NCI-H526 treated with DMSO at 0.1 percent for 48 hours (cell line): Measurements from ENCODE around the gene NGFR.

Source experiments
- DNase-seq: peaks from one replicate; lab custom pipeline; 2025; lab: John Stamatoyannopoulos, UW

Gene NGFR

DNA sequence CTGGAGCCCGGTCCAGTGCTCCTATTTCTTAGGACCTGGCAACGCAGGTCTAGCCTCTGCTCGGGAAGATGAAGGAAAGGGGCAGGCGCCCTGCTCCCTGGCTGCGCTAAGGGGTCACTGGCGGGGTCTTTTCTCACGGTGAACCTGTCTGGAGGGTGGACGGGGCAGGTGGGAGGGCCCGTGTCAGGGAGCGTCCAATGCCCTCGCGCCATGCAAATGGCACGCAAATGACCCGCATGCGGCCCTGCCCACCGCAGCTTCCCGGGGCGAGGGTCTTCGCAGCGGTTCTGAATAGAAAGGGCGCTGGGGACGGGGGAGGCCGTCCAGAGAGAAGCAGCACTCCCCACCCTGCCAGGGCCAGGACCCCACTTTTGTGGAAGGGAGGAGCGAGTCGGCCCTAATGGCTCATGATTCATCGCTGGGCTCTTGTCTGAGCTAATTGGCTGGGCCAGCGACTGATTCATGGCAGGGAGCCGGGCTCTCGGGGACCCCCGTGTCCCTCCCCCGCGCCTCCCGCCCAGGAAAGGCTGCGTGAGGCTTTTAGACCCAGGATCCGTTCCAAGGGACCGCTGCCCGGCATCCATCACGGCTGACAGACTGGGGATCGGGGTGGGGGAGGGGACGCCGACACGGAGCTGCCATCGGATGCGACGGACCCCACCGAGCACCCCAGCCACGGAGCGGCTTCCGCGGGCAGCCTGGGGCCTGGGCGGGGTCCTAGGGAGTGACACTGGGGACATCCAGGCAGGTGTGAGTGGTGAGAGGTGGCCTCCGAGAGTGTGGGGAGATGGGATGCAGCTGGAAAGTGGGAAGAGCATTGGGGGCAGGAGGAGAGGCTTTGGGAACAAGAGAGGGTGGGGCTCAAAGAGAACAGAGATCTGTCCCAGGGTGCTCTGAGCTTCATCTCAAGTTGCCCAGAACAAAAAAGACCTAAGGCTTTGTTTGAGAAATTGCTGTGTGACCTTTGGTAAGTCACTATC, 25.0 kb upstream of the NGFR start:
- DNase-seq, result no peak

GRCh38 chr17:49471089-49471683, 23.9 kb upstream of the NGFR start:
- DNase-seq, result no peak

DNA sequence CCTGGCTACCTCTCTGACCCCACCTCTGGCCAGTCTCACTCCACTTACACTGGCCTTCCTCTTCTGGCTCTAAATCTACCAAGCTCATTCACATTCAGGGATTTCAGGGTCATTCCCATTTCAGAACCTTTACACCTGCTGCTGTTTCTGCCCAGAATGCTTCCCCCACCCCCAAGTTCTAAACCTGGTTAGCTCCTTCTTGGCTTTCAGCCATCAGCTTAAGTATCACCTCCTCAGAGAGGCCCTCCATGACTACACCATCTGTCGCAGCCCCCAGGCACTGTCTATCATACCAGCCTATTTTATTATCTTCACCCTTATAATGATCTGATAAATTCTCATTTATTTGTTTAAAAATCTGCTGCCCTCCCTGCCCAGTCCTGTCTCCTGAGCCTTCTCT, 23.3 kb upstream of the NGFR start:
- no peak for DNase-seq

DNA sequence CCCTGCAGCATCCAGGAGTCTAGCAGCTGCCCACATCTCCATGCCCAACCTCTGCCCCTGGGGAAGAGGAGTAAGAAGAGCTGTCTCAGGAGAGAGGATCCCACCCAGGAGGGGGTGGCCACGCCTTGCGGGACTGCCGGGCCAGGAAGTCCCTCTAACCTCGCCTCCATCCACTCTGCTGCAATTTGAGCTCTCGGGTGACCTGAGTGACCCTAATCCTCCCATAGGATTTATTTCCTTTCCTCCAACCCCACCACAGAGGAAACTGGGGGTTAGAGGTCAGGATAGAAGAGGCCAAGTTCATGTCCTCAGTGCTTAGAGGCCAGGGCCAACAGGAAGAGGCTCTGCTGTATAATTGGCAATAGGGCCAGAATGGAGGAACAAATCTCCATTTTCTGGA, 22.6 kb upstream of the NGFR start:
- DNase-seq, result no peak

DNA sequence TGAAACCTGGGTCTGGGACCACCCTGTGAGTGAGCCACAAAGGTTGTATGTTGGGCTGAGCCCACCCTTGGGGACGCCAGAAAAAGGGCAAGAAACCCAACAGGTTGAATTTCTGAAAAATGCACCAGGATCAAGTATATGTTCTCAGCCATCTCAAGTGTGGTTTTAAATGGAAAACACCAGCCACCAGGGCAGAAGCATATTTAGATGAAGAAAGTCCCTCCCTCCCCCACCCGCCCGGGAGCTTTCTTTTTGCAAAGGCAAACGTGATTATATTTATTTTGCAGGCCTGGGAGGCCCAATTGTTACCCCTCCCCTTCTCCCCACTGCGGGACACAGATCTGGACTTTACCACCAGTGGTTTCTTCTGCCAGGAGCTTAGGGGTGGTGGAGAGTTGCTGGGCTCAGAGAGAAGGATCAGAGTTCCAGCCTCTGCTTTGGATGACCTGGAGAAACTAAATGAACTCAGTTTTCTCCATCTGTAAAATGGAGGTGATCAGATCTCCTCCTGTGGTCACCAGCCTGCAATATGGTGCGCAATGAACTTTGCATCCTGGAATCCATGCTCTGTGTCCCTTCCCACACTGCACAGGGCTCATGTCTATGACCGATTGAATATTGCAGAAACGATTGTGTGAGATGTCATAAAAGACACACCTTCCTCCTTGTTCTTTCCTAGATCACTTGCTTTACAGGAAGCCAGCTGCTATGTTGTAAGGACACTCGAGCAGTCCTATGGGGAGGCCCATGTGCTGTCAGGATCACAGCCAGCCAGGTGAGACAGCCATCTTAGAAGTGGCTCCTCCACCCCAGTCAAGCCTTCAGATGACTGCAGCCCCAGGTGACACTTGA, 21.0 kb upstream of the NGFR start:
- DNase-seq, result no peak

DNA sequence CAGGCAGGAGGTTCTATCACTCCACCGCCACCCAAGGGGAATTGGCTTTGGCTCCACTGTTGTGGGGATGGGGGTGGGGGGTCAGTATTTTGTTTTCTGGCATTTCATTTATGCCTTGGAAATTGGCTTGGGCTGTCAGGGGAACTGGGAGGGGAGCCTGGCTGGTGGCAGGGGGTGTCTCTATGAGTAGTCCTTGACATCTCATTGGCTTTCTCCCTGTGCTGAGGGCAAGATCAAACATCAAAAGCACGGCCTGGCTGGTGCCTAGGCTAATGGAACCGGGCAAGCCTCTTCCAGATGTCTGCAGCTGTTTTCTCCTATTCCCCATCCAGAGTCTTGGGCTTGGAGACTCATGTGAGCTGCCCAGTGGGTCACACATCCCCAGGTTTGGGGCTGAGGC, 17.4 kb upstream of the NGFR start:
- DNase-seq, result no peak

- DNase-seq, result no peak
Measured at GRCh38 chr17:49480836-49481615, 14.1 kb upstream of the NGFR start.

GRCh38 chr17:49482144-49482817, 12.8 kb upstream of the NGFR start:
- DNase-seq, result no peak

DNA sequence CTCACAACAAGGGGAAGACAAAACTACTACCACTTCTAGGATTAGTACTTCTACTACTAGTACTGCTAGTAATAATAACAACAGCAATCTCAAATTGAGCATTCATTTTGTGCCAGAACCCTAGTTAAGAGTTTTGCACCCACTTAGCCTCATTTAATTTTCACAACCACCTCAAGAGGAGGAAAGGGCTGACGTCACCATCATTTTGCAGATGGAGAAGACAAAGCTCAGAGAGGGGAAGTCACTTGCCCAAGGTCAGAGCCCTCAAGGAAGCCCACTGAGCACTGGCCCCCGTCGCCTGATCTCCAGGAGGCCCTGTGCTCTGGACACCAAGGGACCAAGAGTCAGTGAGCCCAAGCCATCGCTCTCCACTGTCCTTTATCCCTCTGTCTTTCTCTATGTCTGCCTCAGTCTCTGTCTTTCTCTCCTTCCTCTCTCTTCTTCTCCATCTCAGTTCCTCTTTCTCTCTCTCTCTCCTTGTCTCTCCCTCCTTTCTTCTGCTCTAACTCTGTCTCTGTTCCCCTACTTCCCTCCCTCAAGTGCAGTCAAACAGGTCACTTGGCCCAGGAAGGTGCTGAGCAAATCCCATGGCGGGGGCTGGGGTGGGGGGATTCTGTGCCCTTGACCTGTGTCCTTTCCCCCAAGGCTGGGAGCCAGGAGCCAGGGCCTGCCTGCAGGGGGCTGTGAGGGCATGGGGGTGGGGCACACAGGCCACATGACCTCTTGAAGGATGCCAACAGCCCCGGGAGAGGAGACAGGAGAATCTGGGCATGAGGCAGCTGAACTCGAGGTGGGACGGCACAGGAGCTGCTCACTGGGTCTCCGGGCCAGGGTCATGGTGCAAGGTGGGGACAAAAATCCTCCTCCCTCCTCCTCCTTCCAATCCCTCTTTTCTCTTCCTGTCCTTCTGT, 11.2 kb upstream of the NGFR start:
- DNase-seq, result no peak

DNA sequence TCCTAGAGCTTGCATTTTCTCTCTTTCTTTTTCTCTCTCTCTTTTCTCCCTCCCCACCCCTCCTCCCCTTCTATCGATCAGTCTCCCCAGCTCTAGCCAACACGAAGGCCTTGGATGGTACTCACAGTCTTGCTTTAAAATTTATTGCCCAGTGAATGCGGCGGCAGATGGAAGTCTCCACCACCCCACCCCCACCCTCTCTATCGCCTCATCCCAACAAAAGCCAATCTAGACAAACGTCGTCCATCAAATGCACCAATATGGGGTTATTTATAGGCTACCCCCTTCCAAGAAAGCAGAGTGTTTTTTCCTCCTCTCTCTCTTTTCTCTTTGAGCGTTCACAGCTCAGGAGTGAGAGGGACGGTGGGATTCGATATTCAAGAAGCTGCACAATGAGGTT, 10.5 kb upstream of the NGFR start:
- no peak for DNase-seq

GRCh38 chr17:49486012-49486641, 9.0 kb upstream of the NGFR start:
- DNase-seq, result no peak

GRCh38 chr17:49487183-49487582, 7.9 kb upstream of the NGFR start:
- no peak for DNase-seq

DNA sequence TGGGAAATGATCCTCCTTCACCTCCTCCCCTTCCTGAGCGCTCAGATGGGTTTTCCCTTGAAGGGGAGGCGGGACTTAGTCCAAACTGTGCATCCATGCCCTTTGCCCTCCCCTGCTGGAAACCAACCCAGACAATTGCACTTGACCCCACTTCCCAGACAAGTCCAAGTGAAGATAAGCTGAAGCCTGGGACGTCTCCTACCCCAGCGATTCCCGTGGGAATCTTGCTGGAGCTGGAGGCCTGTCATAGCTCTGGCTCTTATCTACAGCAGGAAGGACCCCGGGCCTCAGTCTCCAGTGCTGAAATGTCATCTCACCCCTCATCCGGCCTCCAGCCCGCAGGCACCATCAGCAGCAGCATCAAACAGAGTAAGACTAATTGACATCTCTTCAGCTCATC, 6.5 kb upstream of the NGFR start:
- DNase-seq, result no peak

DNA sequence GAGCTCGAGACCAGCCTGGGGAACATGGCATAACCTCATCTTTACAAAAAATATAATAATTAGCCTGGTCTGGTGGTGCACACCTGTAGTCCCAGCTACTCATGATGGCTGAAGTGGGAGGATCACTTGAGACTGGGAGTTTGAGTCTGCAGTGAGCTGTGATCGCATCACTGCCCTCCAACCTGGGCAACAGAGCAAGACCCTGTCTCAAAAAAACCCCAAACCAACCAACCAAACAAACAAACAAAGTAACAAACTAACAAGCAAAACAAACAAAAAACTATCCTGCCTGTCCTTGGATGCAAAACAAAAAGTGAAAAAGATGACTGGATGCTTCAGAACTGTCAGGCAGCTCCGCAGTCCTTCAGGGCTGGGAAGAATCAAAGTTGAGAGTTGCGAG, 5.7 kb upstream of the NGFR start:
- no peak for DNase-seq

DNA sequence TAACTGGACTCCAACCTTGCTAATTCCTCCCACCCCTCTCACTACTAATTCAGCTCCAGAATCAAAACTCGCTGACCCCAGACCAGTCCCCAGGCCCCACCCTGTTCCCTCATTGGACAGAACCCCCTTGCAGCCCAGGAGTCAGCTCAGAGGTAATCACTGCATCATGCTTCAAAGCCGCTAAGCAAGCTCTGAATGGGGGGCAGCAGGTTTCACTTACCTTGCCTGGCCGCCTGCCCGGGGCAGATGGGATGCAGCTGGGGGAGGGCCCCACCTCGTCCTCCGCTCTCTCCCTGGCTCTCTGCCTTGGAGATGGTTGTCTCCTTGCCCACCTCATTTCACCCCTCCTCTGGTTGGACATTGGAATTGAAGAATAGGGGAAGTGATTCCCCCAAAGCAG, 4.8 kb upstream of the NGFR start:
- DNase-seq, result no peak

DNA sequence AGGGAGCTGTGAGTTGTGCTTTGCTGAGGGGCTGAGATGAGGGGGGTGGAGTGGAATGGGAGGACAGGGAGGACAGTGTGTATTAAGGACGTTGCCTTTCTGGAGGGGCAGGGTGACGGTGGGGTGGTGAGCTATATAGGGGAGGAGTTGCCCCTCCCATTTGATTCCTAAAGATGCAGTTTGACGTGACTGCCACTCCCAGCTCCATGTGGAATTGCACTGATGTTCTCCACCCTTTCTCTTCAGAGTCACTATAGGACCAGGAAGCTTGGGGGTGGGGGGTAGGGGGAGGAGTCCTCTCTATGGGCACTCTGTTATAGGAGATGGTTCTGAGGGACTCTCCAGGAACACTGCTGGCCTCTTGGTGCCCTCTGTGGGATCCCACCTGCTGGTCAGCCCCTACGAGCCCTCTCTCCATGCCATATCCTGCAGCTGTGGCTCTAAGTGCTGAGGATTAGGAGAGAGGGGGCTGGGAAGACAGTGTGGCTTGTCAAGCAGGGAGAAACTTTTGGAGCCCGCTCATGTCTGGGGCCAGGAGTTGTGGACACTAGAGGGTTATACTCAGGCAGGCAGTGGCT, 3.8 kb upstream of the NGFR start:
- DNase-seq, result no peak

DNA sequence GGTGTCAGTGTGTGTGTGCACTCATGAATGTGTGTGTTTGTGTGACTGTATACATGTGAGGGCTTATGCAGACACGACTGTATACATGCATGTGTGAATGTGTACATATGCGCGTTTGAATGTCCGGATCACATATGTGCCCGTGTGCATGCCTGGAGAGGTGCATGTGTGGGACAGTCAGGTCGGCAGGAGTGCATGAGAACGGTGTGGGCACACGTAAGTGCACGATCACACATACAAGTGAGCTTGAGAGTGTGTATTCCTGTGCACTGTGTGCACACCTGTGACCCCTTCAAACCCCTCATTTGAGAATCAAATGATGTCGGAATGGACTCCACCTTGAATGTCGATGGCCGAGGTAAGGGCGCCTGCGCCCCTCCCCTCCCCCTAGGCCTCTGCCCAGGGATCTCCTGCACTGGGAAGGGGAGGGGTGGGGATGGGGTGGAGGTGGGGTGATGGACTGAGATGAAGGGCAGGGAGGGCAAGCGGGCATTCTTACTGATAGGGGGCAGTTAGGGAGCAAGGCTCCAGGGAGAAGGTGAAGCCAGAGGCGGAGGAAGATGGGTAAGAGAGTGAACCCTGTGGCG, 601 bp upstream of the NGFR start:
- peak; percentile 31 for DNase-seq

DNA sequence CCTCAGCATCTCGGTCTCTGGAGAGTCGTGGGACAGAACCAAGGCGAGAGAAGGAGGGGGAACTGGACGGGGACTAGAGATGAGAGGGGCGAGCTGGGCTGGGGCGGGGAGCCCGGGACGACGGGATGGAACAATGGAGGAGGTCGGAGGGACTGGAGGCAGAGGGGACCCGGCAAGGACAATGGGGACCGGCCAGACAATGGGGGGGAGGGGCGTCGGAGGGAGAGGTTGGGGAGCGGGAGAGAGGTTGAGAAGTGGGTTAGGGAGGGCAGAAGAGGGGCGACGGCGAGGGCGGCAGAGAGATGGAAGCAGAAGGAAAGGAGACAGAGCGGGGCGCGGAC, 719 bp downstream of the NGFR start:
- DNase-seq, result no peak
